Suprapubic skin (tissue), 3 donors: ENCODE data around the gene LRRTM3.

Experiments
- CTCF ChIP-seq, 2 donors: fragments of 200-600 bp in 1 of 2; fragments of 450-650 bp in 1 of 2; sonication (generic) in 1 of 2; IDR thresholded peaks; one replicate each; pipeline ENCODE4 v1.5.1; 2016 to 2019; ENCODE audit warnings: antibody characterized with exemption in 2 of 2, mild to moderate bottlenecking in 1 of 2, moderate library complexity in 1 of 2
- POLR2A ChIP-seq, 2 donors: fragments of 450-650 bp; IDR thresholded peaks; one replicate each; pipeline ENCODE4 v1.6.1; 2017; ENCODE audit warnings: antibody characterized with exemption in 2 of 2, mild to moderate bottlenecking in 2 of 2, moderate library complexity in 2 of 2

GRCh38 chr10:66910671-66911070 lies 15.2 kb upstream of the LRRTM3 start:
- no peak for TF ChIP-seq CTCF (IDR thresholded peaks at IDR 0.05)
- TF ChIP-seq POLR2A (IDR thresholded peaks at IDR 0.05), result no peak
